ENCODE measurements around the gene EPHB1.

DNA sequence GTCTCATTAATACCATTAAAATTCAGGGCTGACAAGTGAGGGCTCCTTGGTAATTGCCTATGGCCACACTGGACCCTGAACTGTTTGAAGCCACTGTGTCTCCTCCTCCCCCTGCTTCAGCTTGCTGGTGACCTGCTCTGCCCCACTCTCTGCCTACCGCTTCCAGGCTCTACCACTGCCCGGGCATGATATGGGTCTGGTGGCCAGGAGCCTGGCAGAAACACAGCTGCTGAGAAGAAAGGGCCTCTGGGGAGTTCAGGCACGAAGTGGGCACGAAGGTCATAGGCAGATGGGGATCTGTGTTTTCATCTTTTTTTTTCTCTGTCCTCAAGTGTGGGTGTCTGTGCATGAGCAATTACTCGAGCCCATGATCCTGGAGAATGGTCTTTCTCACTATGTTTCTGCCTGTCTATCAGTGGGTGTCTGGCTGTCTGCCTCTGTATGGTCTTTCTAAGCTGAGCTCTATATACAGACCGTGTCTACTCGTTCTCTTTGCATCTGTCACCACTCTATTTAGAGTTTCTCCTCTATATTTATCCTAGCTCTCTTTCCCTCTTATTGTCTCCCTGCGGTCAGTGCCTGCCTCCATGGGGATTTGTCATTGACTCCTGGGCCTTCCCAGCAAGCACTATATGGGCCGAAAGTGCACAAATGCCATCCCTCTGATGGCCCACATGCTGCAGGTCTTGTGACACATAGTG lies 42.1 kb upstream of the EPHB1 start:
- TF ChIP-seq, protein P1, sequence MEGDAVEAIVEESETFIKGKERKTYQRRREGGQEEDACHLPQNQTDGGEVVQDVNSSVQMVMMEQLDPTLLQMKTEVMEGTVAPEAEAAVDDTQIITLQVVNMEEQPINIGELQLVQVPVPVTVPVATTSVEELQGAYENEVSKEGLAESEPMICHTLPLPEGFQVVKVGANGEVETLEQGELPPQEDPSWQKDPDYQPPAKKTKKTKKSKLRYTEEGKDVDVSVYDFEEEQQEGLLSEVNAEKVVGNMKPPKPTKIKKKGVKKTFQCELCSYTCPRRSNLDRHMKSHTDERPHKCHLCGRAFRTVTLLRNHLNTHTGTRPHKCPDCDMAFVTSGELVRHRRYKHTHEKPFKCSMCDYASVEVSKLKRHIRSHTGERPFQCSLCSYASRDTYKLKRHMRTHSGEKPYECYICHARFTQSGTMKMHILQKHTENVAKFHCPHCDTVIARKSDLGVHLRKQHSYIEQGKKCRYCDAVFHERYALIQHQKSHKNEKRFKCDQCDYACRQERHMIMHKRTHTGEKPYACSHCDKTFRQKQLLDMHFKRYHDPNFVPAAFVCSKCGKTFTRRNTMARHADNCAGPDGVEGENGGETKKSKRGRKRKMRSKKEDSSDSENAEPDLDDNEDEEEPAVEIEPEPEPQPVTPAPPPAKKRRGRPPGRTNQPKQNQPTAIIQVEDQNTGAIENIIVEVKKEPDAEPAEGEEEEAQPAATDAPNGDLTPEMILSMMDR (IDR thresholded peaks at IDR 0.05; ENCODE audit: insufficient read depth, low read length): no peak
- no peak for TF ChIP-seq POLR2AphosphoS5 (IDR thresholded peaks at IDR 0.05; ENCODE audit: low read depth)
